Ishikawa (cell line): ENCODE measurements around the gene GC.

Experiments used
- CEBPB ChIP-seq: IDR thresholded peaks from 2 replicates; pipeline ENCODE4 v1.6.1; 2012
- EGR1 ChIP-seq: IDR thresholded peaks from 2 replicates; pipeline ENCODE4 v1.6.1; 2012
- EP300 ChIP-seq: IDR thresholded peaks from 2 replicates; pipeline ENCODE4 v1.6.1; 2012; ENCODE audit warnings: borderline replicate concordance
- FOXM1 ChIP-seq: IDR thresholded peaks from 2 replicates; pipeline ENCODE4 v1.6.1; 2012; ENCODE audit warnings: low read depth, borderline replicate concordance
- RAD21 ChIP-seq: IDR thresholded peaks from 2 replicates; pipeline ENCODE4 v1.6.1; 2012; ENCODE audit warnings: low read depth
- TAF1 ChIP-seq: IDR thresholded peaks from 2 replicates; pipeline ENCODE4 v1.6.1; 2012; ENCODE audit warnings: low read depth, mild to moderate bottlenecking
- TCF12 ChIP-seq: IDR thresholded peaks from 2 replicates; pipeline ENCODE4 v1.6.1; 2012; ENCODE audit warnings: low read depth
- YY1 ChIP-seq: IDR thresholded peaks from 2 replicates; pipeline ENCODE4 v1.6.1; 2012; ENCODE audit warnings: low read depth
- TF ChIP-seq, protein P1 (sequence below): IDR thresholded peaks from 2 replicates; pipeline ENCODE4 v1.6.1; 2012; ENCODE audit warnings: low read depth, mild to moderate bottlenecking
- TF ChIP-seq, protein P2 (sequence below): IDR thresholded peaks from 2 replicates; pipeline ENCODE4 v1.6.1; 2012

DNA sequence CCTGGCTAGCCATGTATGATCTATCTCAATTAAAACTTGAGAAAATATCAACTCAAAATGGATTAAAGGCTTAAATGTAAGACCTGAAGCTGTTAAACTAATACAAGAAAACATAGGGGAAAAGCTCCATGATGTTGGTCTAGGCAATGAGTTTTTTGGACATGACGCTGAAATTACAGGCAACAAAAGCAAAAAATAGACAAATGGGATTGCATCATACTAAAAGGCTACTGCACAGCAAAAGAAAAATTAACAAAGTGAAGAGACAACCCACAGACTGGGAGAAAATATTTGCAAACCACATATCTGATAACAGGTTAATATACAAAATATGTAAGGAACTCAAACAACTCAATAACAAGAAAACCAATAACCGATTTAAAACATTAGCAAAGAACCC, 8.4 kb downstream of the GC start:
- no peak for TF ChIP-seq RAD21
- no peak for TF ChIP-seq CEBPB
- TF ChIP-seq EGR1: no peak
- no peak for TF ChIP-seq TAF1
- no peak for TF ChIP-seq EP300
- TF ChIP-seq, protein P1, sequence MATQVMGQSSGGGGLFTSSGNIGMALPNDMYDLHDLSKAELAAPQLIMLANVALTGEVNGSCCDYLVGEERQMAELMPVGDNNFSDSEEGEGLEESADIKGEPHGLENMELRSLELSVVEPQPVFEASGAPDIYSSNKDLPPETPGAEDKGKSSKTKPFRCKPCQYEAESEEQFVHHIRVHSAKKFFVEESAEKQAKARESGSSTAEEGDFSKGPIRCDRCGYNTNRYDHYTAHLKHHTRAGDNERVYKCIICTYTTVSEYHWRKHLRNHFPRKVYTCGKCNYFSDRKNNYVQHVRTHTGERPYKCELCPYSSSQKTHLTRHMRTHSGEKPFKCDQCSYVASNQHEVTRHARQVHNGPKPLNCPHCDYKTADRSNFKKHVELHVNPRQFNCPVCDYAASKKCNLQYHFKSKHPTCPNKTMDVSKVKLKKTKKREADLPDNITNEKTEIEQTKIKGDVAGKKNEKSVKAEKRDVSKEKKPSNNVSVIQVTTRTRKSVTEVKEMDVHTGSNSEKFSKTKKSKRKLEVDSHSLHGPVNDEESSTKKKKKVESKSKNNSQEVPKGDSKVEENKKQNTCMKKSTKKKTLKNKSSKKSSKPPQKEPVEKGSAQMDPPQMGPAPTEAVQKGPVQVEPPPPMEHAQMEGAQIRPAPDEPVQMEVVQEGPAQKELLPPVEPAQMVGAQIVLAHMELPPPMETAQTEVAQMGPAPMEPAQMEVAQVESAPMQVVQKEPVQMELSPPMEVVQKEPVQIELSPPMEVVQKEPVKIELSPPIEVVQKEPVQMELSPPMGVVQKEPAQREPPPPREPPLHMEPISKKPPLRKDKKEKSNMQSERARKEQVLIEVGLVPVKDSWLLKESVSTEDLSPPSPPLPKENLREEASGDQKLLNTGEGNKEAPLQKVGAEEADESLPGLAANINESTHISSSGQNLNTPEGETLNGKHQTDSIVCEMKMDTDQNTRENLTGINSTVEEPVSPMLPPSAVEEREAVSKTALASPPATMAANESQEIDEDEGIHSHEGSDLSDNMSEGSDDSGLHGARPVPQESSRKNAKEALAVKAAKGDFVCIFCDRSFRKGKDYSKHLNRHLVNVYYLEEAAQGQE: no peak
- TF ChIP-seq YY1: no peak
- TF ChIP-seq, protein P2, sequence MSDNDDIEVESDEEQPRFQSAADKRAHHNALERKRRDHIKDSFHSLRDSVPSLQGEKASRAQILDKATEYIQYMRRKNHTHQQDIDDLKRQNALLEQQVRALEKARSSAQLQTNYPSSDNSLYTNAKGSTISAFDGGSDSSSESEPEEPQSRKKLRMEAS: no peak
- no peak for TF ChIP-seq FOXM1
- no peak for TF ChIP-seq TCF12
